Mucosa of descending colon (tissue), 3 donors: Measurements from ENCODE around the gene CIB1. TPM values are rescaled to one million over a fixed set of nuclear protein-coding genes. Genes with fewer than 3 reads are reported as not detected.

Experiments
- ATAC-seq: fragments of 200-7000 bp; cut with Tn5 transposase; one replicate; pipeline ENCODE4 v1.9.1; 2020; ENCODE audit warnings: mild to moderate bottlenecking, moderate library complexity
- DNase-seq, 3 donors: peaks; one replicate each; pipeline ENCODE4 v3.0.0-alpha.2; 2020
- H3K36me3 ChIP-seq: fragments of 200-600 bp; one replicate; pipeline ENCODE4 v1.8.0; 2021; ENCODE audit warnings: low read depth, mild to moderate bottlenecking
- H3K4me1 ChIP-seq: fragments of 200-600 bp; one replicate; pipeline ENCODE4 v1.8.0; 2021; ENCODE audit warnings: low read depth, mild to moderate bottlenecking
- H3K4me3 ChIP-seq: fragments of 200-600 bp; one replicate; pipeline ENCODE4 v1.8.0; 2021; ENCODE audit warnings: mild to moderate bottlenecking
- H3K9me3 ChIP-seq: fragments of 200-600 bp; one replicate; pipeline ENCODE4 v1.8.0; 2021; ENCODE audit warnings: mild to moderate bottlenecking
- intact Hi-C, 2 donors: fragments of 100-400 bp; cut with DNase I in 1 of 2; cut with micrococcal nuclease in 1 of 2; formaldehyde crosslinking; loops; one replicate each; pipeline versions ENCODE4 v1.11.0 to v1.11.1; 2022; cut with DNase I, micrococcal nuclease
- total RNA-seq, 3 donors: library from RNA; stranded (reverse); fragmentation: NEBNext Ultra II Directional in 2 of 3; extraction: Animal tissue kit (Norgen Biotek cat#: 25700) in 2 of 3; gene quantifications; one replicate each; pipeline versions ENCODE4 v1.2.1 to v1.2.4, GENCODE V29; 2021 to 2023
- TF ChIP-seq, protein P1 (sequence below): fragments of 200-600 bp; IDR thresholded peaks from one replicate; pipeline ENCODE4 v1.8.0; 2022; ENCODE audit warnings: antibody characterized with exemption, mild to moderate bottlenecking
- donor health status: DM: no; HTN: no; CAD: no; lungs with moderate emphysema.
- donor health status: DM: no; HTN: no; CAD: no.
- donor health status: DM: no; HTN: yes; CAD: no.

Gene CIB1
- total RNA-seq, 3 donors from 2014 or later, result 126 to 273 (median 209) TPM

DNA sequence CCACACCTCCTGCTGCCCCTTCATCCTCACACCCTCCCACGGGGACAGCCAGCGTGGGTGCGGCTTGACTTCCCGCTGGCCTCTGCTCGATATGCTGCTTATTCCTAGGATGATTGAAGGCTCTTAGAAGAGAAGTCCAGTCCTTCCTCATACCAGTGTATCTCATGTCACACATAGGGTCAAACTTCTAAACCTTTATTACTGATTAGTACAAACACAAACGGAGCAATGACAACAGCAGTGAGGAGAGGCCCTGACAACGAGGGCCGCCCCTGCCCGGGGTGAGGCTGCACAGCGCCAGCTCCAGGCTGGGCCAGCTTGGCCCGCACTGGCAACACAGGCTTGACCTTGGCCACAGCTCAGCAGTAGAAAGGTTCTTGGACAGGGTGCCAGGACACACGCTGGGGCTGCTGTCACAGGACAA is 3.7 kb downstream of the CIB1 start:
- Histone ChIP-seq H3K9me3 (no peaks in the 10 kb centered on the region), H3K4me1 (peaks cover 32% of the 10 kb centered on the region), H3K4me3 (no peak overlapping the region), H3K36me3 (peaks cover 9% of the 10 kb centered on the region)
- DNase-seq (peak; percentile 55 to 78 (median 77)), ATAC-seq (peak; percentile 34)
- TF ChIP-seq, protein P1, sequence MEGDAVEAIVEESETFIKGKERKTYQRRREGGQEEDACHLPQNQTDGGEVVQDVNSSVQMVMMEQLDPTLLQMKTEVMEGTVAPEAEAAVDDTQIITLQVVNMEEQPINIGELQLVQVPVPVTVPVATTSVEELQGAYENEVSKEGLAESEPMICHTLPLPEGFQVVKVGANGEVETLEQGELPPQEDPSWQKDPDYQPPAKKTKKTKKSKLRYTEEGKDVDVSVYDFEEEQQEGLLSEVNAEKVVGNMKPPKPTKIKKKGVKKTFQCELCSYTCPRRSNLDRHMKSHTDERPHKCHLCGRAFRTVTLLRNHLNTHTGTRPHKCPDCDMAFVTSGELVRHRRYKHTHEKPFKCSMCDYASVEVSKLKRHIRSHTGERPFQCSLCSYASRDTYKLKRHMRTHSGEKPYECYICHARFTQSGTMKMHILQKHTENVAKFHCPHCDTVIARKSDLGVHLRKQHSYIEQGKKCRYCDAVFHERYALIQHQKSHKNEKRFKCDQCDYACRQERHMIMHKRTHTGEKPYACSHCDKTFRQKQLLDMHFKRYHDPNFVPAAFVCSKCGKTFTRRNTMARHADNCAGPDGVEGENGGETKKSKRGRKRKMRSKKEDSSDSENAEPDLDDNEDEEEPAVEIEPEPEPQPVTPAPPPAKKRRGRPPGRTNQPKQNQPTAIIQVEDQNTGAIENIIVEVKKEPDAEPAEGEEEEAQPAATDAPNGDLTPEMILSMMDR, result no peak
- intact Hi-C loops, result no loop called here

DNA sequence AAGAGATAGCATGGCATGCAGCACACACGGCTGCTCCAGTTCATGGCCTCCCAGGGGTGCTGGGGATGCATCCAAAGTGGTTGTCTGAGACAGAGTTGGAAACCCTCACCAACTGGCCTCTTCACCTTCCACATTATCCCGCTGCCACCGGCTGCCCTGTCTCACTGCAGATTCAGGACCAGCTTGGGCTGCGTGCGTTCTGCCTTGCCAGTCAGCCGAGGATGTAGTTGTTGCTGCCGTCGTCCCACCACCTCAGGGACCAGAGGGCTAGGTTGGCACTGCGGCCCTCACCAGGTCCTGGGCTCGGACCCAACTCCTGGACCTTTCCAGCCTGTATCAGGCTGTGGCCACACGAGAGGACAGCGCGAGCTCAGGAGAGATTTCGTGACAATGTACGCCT is 4.8 kb downstream of the CIB1 start:
- TF ChIP-seq, protein P1, result no peak
- no peak overlapping the region for H3K4me3 ChIP-seq
- no peaks in the 10 kb centered on the region for H3K9me3 ChIP-seq
- peaks cover 15% of the 10 kb centered on the region for H3K36me3 ChIP-seq
- DNase-seq (no peak), ATAC-seq (no peak)
- H3K4me1 ChIP-seq, result peaks cover 32% of the 10 kb centered on the region
- intact Hi-C loops, result loop anchor here in 1 of 2 donors (5.0 kb wide), 1 partner anchor 82 kb away; no protein-coding TSS in a partner anchor

DNA sequence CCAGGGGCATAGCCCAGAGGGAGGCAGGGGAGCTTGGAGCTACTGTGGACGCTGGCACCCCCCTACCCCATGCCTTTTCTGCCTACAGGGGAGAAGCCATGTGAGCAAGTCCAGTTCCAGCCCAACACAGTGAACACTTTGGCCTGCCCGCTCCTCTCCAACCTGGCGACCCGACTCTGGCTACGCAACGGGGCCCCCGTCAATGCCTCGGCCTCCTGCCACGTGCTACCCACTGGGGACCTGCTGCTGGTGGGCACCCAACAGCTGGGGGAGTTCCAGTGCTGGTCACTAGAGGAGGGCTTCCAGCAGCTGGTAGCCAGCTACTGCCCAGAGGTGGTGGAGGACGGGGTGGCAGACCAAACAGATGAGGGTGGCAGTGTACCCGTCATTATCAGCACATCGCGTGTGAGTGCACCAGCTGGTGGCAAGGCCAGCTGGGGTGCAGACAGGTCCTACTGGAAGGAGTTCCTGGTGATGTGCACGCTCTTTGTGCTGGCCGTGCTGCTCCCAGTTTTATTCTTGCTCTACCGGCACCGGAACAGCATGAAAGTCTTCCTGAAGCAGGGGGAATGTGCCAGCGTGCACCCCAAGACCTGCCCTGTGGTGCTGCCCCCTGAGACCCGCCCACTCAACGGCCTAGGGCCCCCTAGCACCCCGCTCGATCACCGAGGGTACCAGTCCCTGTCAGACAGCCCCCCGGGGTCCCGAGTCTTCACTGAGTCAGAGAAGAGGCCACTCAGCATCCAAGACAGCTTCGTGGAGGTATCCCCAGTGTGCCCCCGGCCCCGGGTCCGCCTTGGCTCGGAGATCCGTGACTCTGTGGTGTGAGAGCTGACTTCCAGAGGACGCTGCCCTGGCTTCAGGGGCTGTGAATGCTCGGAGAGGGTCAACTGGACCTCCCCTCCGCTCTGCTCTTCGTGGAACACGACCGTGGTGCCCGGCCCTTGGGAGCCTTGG is 5.6 kb downstream of the CIB1 start:
- H3K4me3 ChIP-seq, result no peak overlapping the region
- DNase-seq (peak in 1 of 3 donors; percentile 60), ATAC-seq (no peak)
- H3K4me1 ChIP-seq, result peaks cover 32% of the 10 kb centered on the region
- H3K9me3 ChIP-seq, result no peaks in the 10 kb centered on the region
- peaks cover 12% of the 10 kb centered on the region for H3K36me3 ChIP-seq
- TF ChIP-seq, protein P1, result no peak
- intact Hi-C loops, result loop anchor here in 1 of 2 donors (5.0 kb wide), 1 partner anchor 81 kb away; no protein-coding TSS in a partner anchor

DNA sequence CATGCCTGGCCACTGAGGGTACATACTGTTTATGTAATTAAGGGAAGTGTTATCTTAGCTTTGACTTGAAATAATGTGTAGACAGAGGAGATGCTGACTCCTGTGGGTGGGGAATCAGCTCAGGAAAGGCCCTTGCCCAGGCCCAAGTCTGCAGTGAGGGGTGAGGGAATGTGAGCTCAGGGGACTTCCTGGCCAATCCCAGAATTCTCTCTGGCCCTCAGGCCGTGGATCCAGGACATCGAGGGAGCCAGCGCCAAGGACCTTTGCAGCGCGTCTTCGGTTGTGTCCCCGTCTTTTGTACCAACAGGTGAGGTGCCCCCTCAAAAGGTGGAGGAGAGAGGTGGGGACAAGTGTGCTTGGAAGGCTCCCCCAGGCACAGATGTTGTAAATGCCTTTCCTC is 6.4 kb downstream of the CIB1 start:
- Histone ChIP-seq H3K36me3 (peaks cover 12% of the 10 kb centered on the region), H3K4me1 (peaks cover 29% of the 10 kb centered on the region), H3K9me3 (no peaks in the 10 kb centered on the region), H3K4me3 (no peak overlapping the region)
- peak in 1 of 3 donors; percentile 33 for DNase-seq
- TF ChIP-seq, protein P1, result no peak
- ATAC-seq, result no peak
- intact Hi-C loops, result loop anchor here in 1 of 2 donors (5.0 kb wide), 1 partner anchor 80 kb away; no protein-coding TSS in a partner anchor

DNA sequence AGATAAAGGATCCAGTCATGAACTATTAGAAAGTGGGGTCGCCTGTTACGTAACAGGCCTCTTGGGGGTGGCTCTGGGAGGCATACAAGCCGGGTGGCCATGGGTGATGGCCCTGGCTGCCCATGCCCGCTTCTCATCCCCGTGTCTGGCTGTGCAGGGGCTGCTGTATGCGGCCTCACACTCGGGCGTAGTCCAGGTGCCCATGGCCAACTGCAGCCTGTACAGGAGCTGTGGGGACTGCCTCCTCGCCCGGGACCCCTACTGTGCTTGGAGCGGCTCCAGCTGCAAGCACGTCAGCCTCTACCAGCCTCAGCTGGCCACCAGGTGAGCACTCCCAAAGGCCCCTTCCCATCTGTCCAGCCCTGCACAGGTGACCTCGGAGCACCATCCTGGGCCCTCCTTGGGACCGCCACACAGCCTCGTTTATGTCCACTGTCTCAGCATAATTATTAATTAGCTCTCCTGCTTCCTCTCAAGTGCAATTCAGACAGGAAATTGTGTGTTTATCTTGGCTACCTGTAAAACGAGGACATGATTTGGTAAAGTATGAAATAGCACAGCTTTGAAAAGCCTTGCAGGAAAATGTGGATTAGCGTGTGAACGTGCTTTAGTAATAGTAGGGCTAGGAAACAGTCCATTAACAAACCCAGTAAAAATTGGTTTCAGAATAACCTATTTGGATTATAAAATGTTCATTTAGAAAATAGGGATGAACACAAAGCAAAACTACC is 8.1 kb downstream of the CIB1 start:
- intact Hi-C loops, result loop anchor here in 1 of 2 donors (5.0 kb wide), 1 partner anchor 78 kb away; no protein-coding TSS in a partner anchor

More for the DNA sequence above, 8.1 kb downstream of the CIB1 start:
- TF ChIP-seq, protein P1, result no peak
- H3K9me3 ChIP-seq, result no peaks in the 10 kb centered on the region
- peaks cover 12% of the 10 kb centered on the region for H3K36me3 ChIP-seq
- DNase-seq, result peak in 1 of 3 donors; percentile 50
- no peak overlapping the region for H3K4me3 ChIP-seq
- ATAC-seq, result no peak
- peaks cover 13% of the 10 kb centered on the region for H3K4me1 ChIP-seq
